GM18505 (cell line): ENCODE measurements around the gene OR8G5.

Experiments used
- ATAC-seq: cut with Tn5 transposase; IDR thresholded peaks from one replicate; pipeline ENCODE4 v1.9.1; 2021; ENCODE audit not compliant: unreplicated experiment
- POLR2A ChIP-seq: IDR thresholded peaks from 4 replicates; pipeline ENCODE4 v1.6.1; 2011; ENCODE audit warnings: borderline replicate concordance; ENCODE audit not compliant: insufficient read depth, insufficient read length; ENCODE audit errors: extremely low read depth

Gene OR8G5

DNA sequence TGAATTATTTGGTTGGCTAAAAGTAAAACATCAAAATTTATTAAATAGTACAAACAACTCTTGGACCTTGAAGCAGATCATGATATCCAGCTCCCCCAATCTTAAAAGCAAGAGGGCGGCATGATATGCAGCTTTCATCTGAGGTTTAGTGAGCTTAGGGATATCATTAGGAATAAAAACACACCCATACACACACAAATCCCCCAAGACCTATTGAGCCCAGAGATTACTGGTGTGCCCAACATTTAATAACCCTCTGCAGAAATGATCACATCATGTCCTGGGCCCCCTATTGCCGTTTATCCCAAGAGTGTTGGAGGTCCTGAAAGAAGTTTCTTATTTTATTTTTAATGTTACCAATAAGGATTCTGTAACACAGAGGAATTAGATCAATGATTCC, 57.7 kb downstream of the OR8G5 start, which contains the start of gene OR8D1:
Gene OR8D1 (minus strand): TSS at position 101 of the 400 bp plus-strand sequence. CDS start 3,183 bp downstream, outside the sequence.
- no peak for ATAC-seq
- TF ChIP-seq POLR2A, result no peak

DNA sequence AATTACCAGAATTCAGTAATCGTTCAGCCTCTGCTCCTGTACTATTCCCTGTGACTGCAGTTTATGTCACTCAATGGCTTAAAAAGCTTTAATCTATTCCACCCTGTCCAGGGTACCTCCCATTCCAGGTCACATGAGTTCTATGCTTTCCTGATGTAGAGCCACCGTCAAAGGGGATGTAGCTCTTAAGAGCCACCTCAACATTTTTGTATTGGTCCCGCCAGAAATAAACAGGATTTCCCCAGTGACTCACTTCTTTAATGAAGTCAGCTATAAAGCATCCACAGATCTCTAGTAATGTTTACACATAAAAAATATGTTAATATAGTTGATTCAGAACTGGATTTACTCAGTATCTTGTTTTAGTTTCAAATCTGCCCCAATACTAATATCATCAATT, 58.9 kb downstream of the OR8G5 start:
- no peak for ATAC-seq
- TF ChIP-seq POLR2A, result no peak
